HL-60/S4 treated with phorbol 12-myristate 13-acetate at 8.2 ng/mL for 4 days and 3 days (cell line): ENCODE measurements around the gene CRTC1.
"Not testable (repeated sequence)": the region's sequence is repeated elsewhere in the genome, so short reads cannot be mapped to it uniquely, and the experiment has no call there.

Experiments used
- in situ Hi-C: fragments of 300-500 bp; cut with MboI; formaldehyde crosslinking; loops from 2 replicates; pipeline ENCODE4 v1.15.0; 2022; ENCODE audit warnings: low sequenced_read_pairs

Gene CRTC1

DNA sequence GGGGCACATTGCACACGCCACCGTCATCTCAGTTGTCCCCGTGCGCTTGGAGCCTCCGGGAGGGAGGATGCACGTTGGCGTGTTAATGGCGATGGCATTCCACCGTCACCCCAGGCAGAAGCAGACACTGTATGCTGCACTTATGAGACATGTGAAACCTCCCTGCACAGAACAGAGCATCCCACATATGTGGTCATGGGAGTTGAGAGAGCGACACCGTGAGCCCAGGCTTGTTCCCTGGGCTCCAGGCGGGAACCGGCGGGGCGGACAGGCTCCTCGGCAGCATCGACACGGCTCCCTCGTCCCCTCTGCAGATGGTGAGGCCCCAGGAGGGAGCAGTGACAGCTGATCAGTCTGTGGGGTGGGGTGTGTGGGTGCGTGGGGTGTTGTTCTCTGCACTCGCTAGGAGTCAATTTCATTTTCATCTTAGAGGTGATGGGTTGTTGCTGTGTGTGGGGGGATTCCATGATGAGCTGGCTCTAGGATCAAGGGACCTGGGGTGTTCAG, 40.4 kb downstream of the CRTC1 start:
- in situ Hi-C loops = no loop called here

- in situ Hi-C loops = no loop called here
Measured at GRCh38 chr19:18725841-18726770, 42.6 kb downstream of the CRTC1 start.

DNA sequence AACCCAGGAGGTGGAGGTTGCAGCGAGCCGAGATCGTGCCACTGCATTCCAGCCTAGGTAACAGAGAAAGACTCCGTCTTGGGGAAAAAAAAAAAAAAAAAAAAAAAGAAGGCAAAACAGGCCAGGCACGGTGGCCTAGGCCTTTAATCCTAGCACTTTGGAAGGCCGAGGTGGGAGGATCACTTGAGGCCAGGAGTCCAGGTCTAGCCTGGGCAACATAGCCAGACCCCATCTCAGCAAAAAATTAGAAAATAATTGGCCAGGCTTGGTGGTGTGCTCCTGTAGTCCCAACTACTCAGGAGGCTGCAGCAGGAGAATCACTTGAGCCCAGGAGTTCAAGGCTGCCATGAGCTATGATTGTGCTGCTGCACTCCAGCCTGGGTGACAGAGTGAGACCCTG, 43.4 kb downstream of the CRTC1 start:
- in situ Hi-C loops = no loop called here

DNA sequence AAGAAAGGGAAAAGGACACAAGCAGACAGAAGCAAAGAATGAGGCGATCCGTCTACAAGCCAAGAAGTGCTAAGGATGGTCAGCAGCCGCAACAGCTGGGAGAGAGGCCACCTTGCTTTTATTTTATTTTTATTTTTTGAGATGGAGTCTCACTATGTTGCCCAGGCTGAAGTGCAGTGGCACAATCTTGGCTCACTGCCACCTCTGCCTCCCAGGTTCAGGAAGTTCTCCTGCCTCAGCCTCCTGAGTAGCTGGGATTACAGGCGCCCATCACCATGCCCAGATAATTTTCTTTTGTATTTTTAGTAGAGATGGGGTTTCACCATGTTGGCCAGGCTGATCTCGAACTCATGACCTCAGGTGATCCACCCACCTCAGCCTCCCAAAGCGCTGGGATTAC, 44.1 kb downstream of the CRTC1 start:
- in situ Hi-C loops = not testable (repeated sequence)

- in situ Hi-C loops = no loop called here
Measured at GRCh38 chr19:18729933-18730530, 46.6 kb downstream of the CRTC1 start.

- in situ Hi-C loops = no loop called here
Measured at GRCh38 chr19:18730885-18731513, 47.5 kb downstream of the CRTC1 start.

DNA sequence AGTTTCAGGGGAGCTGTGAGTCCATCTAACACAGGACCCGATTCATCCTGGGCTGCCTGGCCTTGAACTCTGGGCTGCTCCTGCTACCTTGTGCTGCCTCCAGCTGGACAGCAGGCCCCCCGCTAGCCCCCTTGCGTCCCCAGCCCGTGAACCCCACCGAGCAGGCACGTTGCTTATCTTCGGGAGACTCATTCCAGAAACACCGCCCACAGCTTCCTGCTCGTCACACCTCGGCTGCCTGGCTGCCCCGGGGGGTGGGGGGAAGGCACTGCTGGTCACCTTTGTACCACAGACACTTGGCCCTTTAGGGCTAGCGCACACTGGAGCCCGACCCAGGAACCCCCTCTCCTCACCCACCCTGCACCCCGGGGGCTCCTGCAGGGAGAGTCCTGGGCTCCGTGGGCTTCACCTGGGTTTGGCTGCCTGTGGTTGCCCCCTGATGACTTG, 48.1 kb downstream of the CRTC1 start:
- in situ Hi-C loops = no loop called here

GRCh38 chr19:18733196-18733647, 49.7 kb downstream of the CRTC1 start:
- in situ Hi-C loops = no loop called here

- in situ Hi-C loops = not testable (repeated sequence)
Measured at GRCh38 chr19:18733762-18734332, 50.4 kb downstream of the CRTC1 start.

DNA sequence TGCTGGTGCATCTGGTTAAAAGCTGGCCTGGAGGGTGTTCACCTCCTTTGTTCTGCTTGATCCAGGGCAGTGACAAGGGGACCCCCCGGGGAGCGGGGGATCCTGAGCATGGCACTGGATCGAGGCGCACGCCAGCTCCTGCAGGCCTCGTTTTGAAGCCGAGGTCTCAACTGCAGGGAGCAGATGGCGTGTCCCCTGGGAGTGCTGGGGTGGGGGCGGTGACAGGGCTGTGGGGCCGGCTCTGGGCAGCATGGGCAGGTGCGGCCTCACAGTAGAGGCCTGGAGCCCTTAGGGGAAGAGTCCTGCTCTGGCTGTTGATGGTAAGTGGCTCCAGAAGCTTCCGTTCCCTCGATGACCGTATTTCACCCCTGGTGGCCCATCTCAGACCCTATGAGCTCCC, 51.8 kb downstream of the CRTC1 start:
- in situ Hi-C loops = no loop called here

DNA sequence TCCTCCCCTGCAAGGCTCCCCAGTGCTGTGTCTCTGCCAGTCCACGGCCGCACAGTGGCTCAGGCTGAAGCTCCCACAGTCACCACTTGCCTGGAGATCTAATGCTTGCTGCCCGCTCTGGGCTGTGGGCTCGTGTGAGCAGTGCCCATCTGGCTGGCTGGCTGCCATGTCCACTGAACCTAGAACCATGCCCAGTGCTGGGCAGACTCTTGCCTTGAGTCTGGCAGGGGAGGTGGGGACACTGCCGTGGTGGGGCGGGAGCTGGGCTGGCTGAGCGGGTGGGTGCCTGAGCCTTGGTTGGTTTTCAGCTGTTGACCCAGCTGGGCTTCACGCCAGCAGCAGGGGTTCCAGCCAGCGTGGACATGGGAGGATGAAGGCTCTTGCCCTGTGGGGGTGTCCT, 52.3 kb downstream of the CRTC1 start:
- in situ Hi-C loops = no loop called here

GRCh38 chr19:18736415-18737336, 53.2 kb downstream of the CRTC1 start:
- in situ Hi-C loops = no loop called here

DNA sequence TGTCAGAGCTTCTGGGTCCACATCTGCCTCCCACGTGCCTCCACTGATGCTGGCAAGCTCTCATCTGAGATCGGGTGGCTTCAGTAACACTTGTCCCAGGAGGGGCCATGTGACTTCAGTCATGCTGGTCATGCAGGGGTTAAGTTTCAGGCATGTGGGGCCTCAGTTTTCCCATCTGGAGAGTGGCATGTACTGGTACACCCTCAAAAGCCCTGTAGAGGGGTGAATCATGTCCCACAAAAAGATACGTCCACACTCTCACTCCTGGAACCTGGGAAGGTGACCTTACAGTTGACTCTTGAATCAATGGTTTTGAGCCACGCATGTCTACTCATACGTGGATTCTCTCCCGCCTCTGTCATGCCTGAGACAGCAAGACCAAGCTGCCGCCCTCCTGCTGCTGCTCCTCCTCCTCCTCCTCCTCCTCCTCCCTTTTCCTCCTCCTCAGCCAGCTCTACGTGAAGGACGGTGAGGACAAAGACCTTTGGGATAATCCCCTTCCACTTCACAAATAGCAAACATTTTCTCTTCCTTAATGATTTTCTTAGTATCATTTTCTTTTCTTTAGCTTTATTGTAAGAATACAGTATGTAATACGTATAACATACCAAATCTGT, 54.0 kb downstream of the CRTC1 start:
- in situ Hi-C loops = no loop called here

DNA sequence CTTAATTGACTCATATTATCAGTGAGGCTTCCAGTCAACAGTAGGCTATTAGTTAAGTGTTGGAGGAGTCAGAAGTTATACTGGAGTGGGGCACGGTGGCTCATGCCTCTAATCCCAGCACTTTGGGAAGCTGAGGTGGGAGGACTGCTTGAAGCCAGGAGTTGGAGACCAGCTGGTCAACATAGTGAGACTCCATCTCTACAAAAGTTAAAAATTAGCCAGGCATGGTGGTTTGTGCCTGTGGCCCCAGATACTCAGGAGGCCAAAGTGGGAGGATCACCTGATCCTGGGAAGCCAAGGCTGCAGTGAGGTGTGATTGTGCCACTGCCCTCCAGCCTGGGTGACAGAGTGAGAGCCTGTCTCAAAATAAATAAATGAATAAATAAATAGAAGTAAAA, 54.5 kb downstream of the CRTC1 start:
- in situ Hi-C loops = no loop called here

GRCh38 chr19:18738961-18739690, 55.6 kb downstream of the CRTC1 start:
- in situ Hi-C loops = no loop called here

DNA sequence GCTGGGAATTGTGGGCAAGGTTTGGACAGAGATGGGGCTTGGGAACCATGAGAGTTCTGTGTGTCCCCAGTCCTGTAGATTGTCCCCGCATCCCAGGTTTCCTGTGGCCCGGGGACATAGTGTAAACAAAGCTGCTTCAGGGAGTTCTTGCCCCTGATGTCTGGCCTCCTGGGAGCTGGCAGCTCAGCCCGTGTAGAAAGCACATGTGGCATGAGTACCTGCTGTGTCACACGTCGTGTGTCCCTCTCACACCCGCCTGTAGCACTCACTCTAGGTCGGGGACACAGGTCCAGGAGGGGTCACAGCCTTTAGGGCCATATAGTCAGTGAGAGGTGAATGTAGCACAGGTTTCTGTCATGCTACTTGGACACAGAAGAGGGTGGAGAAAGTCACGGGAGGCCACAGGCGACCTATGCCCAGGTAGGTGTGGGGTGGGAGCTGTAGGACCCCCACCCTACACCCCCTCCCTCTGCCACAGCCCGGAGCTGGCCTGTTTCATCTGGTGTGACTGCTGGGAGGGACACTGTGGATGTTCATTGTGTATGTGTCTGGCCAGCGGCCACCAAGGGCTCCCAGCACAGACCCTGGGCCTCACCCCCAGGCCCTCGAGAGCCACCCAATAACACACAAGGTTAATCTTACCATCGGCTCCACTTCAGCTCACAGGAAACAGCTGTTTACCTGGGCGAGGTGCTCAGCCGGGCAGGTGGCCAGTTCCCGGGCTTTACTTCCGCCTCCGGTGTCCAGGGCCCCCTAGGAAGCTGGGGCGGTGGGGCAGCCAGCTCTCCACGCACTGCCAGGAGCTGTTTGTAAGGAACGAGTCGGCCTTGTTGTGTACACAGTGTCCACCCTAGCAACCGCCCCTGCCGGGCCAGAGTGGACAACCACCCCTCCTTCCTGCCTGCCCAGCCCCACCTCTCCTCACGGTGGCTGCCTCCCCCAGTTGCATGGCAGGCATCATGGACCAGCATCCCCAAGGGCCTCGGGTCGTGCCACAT, 57.9 kb downstream of the CRTC1 start:
- in situ Hi-C loops = no loop called here

DNA sequence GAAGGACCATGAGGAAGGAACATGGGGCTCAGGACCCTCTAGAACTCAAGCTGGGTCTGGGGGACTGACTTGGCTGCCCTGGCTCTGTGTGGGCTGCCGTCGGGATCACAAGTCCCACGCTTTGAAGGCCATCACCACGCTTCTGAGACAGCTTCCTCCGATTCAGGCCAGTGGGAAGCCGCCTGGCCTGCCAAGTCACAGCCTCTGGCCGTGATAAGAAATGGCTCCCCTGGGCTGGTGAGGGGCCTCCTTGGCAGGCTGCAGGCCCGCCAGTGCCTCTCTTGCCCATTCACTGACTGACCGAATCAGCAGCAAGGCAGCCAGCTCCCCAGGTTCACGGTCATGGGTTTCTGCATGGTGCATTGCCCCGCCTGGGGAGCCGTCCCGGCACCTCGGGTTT, 58.8 kb downstream of the CRTC1 start:
- in situ Hi-C loops = no loop called here
